Stimulated activated CD4-positive, alpha-beta T cell treated with anti-CD3 and anti-CD28 coated beads, Interleukin-1b, Interleukin-23, amount 100 ng/mL, for 48 hours (primary cell): ENCODE data around the gene GPNMB.
"Not testable (repeated sequence)": the region's sequence is repeated elsewhere in the genome, so short reads cannot be mapped to it uniquely, and the experiment has no call there.

Source experiments
- DNase-seq: peaks from one replicate; pipeline ENCODE4 v3.0.0-alpha.2; 2020

The GPNMB gene

DNA sequence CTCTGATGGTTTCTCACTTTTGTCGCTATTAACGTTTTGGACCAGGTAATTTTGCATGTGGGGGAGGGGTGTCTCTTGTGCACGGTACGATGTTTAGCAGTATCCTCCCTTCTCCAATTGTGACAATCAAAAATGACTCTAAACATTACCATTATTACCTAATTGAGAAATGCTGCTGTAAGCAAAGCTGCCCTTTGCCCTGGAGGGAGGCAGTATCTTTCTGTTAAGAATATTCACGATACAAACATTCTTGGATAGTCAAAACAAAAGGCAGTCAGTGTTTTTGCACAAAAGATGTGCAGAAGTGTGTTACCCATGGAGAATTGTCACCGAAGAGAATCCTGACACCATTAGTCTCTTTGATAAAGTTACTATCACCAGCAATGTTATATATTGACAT is 62.2 kb downstream of the GPNMB start:
- DNase-seq = no peak

DNA sequence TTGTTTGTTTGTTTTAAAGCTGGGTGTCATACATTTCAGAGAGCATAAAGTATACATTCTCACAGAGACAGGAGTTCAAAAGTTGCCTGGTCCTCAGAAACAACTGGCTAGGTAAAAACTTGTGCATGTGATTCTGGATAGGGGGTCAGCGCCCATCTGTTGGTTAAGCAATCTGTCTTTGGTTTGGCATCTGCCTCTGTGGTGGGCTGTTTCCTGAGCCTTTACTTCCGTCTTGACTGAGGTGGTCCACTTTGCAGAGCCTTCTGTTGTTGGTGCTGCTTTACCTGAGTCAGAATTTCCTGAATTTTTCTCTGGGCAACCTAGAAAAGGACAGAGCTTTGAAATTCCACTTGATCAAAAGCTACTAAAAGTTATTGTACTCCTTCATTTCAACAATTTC is 65.6 kb downstream of the GPNMB start:
- not testable (repeated sequence) for DNase-seq

DNA sequence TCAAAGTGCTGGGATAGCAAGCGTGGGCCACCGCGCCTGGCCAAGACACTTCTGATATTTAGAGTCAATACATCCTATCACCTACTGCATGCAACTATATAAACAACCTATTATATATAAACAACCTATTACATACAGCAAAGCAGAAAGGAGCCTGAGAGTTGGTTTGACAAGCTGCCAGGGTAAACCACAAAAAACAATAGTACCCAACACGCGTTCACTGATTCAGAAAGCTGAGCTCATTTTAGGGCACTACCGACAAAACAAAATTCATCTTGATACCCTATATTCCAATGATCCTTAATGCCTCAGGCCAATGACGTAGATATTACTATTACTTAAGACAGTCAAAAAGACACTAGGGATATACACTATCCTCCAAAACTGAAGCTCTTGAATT is 68.8 kb downstream of the GPNMB start:
- DNase-seq = no peak
